Measurements from ENCODE around the gene PM20D2. TPM values are rescaled to one million over a fixed set of nuclear protein-coding genes. Genes with fewer than 3 reads are reported as not detected.

The PM20D2 gene
- total and polyA plus RNA-seq, 12 donors, result 1.8 to 10.0 (median 5.7) TPM

DNA sequence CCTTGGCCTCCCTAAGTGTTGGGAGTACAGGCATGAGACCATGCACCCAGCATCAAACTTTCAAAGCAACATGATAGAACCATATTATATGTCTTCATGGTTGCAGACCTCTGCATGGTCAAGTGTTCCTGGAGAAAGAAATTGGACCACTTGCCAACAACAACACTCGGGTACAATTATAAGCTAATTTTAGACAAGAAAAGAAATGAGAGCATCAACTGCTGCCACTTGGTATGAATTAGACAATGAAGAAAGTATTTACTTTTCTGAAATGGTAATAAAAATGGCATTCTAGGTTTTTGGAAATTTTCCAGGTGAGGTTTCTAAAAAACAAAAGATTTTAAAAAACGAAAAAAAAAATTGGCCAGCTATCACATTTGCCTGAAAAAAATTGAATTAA, 7.7 kb upstream of the PM20D2 start:
- no peak for TF ChIP-seq CTCF (IDR thresholded peaks at IDR 0.05)
- TF ChIP-seq POLR2A (IDR thresholded peaks at IDR 0.05), result no peak
- intact Hi-C loops (cut with DNase I), result no loop called here

GRCh38 chr6:89139509-89140346, 6.1 kb upstream of the PM20D2 start:
- no peaks in the 10 kb centered on the region for H3K27me3 ChIP-seq
- no peak for TF ChIP-seq POLR2A (IDR thresholded peaks at IDR 0.05)
- no peak for TF ChIP-seq CTCF (IDR thresholded peaks at IDR 0.05)
- no peak overlapping the region for H3K27ac ChIP-seq
- H3K36me3 ChIP-seq (replicated peaks in 1 of 2), result no peaks in the 10 kb centered on the region
- H3K9me3 ChIP-seq (replicated peaks in 1 of 3), result no peaks in the 10 kb centered on the region
- WGBS, 4 donors, result 91 to 93% (median 92%) methylated on average over 5 of the region's 5 CpGs
- intact Hi-C loops (cut with DNase I), result no loop called here
- H3K4me1 ChIP-seq (replicated peaks in 1 of 2), result no peaks in the 10 kb centered on the region
- DNase-seq, result no peak
- H3K4me3 ChIP-seq, result no peak overlapping the region

More for the DNA sequence above, 7.7 kb upstream of the PM20D2 start:
- Histone ChIP-seq H3K9me3 (replicated peaks in 1 of 3) (no peaks in the 10 kb centered on the region), H3K4me1 (replicated peaks in 1 of 2) (no peaks in the 10 kb centered on the region), H3K4me3 (no peak overlapping the region), H3K36me3 (replicated peaks in 1 of 2) (no peaks in the 10 kb centered on the region), H3K27ac (no peak overlapping the region), H3K27me3 (no peaks in the 10 kb centered on the region)
- 80 to 89% (median 83%) methylated on average over 2 of the region's 2 CpGs for WGBS, 4 donors
- no peak for DNase-seq

DNA sequence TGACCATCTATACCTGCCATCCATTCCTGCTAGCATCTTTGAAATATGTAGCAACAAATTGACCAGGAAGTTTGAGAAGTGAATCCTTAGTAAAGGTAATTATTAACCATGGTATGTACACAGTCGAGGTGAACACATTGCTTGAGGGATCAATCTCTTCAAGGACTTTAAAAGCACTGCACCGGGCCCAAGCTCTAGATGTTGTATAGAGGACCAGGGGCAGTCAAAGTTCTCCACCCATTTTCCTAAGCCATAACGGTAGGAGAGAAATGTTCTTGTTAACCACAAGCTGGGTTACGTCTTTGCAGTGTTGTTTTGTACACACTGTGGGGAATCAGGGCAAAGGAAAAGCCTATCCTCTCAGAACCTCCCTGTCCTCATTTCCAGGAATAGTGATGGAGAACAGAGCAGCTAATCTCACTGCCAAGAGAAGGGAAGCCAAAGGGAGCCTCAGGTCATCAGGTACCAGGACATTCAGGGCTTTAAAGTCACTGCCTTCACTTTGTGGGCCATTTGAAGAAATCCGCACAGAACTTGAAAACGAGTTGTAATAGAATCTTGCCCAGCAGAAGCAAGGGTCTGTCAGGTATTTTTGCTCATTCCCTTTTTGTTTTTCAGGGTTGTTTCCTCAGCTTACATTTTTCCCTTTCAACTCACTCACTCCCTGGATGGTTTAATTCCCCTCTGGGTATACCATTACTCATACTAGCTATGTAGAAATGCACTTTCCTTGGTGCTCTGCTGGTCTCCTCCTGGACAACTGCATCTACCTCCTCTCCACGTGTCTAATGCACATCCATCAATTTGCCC, 5.3 kb upstream of the PM20D2 start:
- Histone ChIP-seq H3K9me3 (replicated peaks in 1 of 3) (no peaks in the 10 kb centered on the region), H3K27ac (no peak overlapping the region), H3K4me1 (replicated peaks in 1 of 2) (peaks cover 0 to 6% of the 10 kb centered on the region in 2 donors), H3K27me3 (no peaks in the 10 kb centered on the region), H3K36me3 (replicated peaks in 1 of 2) (no peaks in the 10 kb centered on the region), H3K4me3 (no peak overlapping the region)
- DNase-seq, result no peak
- TF ChIP-seq POLR2A (IDR thresholded peaks at IDR 0.05) (no peak), CTCF (IDR thresholded peaks at IDR 0.05) (no peak)
- WGBS, 4 donors, result 76 to 86% (median 85%) methylated on average over 7 of the region's 7 CpGs
- intact Hi-C loops (cut with DNase I), result no loop called here

DNA sequence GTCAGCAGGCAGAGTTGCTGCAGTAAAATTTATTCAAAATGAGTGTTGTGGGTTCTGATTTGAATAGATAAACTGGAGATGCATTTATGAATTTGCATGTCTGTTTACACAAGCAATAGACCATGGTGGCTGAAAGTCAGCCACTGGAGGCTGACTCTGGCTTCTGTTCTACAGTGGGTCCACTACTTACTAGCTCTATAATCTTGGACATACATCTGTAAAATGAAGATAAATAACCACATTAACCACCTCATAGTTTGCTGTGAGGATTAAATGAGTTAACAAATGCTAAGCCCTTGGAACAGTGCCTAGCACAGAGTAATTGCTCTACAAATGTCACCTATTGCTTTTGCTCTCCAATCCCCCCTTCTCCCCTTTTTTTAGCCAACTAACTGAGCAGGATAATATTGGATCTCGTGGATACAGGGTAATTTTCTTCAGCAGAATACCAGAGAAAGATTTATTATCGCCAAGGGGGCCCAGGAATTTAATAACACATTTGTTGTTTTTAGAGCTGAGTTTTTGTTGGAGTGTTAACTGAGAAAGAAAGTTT, 1.4 kb upstream of the PM20D2 start:
- H3K27ac ChIP-seq, result no peak overlapping the region
- H3K4me3 ChIP-seq, result no peak overlapping the region
- TF ChIP-seq POLR2A (IDR thresholded peaks at IDR 0.05), result no peak
- no peak for TF ChIP-seq CTCF (IDR thresholded peaks at IDR 0.05)
- 67 to 79% (median 70%) methylated on average over 2 of the region's 2 CpGs for WGBS, 4 donors
- H3K27me3 ChIP-seq, result no peaks in the 10 kb centered on the region
- peaks cover 3 to 6% of the 10 kb centered on the region in 2 donors for H3K4me1 ChIP-seq (replicated peaks in 1 of 2)
- H3K36me3 ChIP-seq (replicated peaks in 1 of 2), result no peaks in the 10 kb centered on the region
- intact Hi-C loops (cut with DNase I), result no loop called here
- DNase-seq, result no peak
- no peaks in the 10 kb centered on the region for H3K9me3 ChIP-seq (replicated peaks in 1 of 3)
